UCSD-AML1 (cell line): ENCODE data around the gene EN2.
A peak's percentile ranks its signal among the peaks of the same experiment; 100 is the strongest.

Experiments
- DNase-seq: peaks from one replicate; lab custom pipeline; 2025; ENCODE audit not compliant: unreplicated experiment; lab: John Stamatoyannopoulos, UW

Gene EN2

DNA sequence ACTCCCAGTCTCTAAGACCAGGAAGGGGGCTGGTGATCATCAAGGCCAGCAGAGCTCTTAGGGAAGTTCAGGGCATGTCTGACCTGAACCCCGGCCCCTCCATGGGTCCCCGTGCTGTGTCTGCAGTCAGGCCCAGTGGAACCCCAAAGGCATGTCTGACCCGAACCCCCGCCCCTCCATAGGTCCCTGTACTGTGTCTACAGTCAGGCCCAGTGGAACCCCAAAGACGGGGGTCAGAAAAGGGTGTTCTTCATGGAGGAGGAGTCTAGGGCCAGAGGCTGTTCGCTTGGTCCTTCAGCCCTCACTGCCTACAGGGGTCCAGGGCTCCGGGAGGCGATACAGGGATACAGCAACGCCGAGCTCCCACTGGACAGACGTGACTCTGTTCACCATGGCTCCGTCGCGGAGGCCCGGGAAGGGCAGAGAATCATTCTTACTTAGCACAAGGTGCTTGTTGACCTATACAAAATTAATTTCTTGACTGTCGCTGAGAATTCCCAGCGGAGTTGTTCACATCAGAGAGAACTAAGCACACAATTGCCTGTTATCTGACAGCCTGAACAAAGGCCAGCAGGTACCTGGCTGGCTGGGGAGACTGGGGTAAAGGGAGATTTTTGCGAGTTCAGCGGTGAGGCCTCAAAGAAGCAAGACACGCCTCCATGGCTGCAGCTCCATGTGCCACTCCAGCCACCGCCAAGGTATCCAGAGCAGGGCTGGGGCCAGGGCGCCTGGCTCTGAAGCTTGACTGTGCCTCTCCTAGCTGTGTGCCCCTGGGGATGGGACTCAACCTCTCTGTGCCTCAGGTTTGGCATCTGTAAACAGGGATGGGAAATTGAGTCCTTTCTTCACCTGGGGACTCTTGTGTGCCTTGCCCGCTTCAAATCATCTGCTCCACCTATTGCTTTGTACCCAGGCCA is 26.8 kb downstream of the EN2 start:
- DNase-seq: no peak

DNA sequence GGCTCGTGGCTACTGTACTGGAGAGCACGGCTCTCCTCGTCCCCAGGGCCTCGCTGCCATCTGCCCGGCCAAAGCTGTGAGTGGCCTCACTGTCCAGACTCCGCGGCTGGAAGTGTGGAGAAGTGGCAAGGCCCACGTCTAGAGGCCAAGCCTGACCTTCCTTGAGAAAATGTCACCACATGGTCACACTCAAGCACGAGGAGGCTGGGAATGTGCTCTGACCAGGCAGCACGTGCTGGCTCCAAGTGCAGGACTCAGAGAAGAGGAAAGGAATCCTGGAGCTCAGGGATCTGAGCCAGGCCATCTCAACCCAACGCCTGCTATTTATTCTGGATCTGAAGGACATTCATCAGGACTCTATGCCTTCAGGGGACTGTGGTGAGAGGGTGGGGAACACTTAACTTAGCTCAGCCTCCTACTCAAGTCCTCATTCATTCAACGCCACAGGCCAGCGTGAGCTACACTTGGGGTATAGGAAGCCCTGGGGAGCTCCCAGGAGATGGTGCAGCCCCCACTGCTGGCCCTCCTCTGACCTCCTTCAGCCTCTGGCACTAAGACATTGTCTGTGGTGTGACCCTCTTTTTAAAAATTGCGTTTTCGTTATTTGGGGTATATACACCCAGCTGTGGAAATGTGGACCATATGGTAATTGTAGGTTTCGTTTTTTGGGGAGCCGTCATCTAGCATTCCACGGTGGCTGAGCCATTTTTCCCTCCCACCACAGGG is 29.0 kb downstream of the EN2 start:
- DNase-seq: no peak

DNA sequence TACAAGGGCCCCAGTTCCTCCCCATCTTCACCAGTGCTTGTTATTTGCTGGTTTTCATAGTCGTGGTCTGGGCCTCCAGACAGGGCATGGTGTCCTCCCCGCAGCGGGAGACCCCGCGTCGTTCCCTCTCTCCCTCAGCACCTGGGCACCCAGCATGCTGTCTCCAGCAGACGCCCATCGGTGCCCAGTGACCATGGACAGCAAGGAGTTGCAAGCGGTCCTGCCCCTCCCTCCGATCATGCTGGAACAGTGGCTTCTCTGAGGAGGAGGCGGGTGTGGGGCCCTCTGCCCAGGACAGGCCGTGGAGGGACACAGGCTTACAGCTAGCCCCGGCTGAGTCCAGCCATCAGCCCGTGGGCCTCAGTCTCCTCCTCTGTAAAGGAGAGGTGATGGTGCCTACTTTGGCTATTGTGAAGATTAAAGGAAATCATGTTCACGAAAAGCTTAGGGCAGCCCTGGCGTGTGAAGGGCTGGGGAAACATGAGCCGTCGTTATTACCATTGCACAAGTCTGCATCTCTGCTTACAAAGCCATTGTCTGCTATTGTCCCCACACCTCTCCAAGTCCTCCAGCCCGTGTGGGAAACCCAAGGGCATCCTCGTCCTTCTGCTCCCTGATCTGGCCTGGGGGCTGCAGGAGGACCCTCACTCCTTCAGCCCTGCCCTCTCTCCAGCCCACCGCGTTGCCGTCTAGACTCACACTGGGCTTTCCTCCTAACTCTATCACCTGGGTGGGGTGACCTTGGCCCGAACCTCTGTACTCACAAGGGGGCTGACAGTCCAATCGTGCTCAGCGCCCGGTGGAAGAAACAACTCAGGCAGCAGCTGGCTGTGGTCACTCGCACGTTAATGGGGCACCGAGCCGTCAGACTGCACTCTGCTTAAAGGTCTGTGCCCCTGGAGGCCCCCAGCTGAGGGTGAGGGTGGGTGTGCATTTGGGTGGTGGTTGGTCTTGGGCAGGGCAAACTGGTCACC is 29.9 kb downstream of the EN2 start:
- DNase-seq: no peak

DNA sequence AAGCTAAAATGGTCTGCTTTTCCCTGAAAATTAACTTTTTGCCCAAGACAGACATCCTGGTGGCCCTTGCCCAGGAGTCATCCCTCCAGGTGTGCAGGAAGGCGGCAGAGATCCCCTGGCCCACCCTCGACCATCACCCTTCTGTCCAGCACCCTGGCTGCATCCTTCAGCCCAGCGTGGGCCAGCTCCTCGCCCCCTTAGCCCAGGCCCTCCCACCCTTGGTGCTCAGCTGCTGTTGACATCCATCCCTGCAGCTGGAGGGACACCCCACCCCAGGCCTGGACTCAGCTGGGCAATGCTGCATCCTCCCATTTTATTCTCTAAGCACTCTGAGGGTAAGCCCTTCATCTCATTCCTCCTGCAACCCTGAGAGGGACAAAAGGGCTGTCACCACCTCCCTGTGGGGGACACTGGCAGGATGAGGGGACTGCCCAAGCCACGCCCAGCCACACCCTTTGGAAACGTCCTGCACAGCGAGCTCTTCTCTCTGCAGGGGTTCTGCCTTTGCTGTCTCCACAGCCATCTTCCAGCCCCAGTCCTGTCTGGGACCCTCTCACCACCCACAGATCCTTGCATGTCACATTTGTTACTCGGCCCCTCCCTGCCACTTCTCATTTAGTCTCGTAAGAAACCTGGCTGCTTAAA is 30.7 kb downstream of the EN2 start:
- no peak for DNase-seq

DNA sequence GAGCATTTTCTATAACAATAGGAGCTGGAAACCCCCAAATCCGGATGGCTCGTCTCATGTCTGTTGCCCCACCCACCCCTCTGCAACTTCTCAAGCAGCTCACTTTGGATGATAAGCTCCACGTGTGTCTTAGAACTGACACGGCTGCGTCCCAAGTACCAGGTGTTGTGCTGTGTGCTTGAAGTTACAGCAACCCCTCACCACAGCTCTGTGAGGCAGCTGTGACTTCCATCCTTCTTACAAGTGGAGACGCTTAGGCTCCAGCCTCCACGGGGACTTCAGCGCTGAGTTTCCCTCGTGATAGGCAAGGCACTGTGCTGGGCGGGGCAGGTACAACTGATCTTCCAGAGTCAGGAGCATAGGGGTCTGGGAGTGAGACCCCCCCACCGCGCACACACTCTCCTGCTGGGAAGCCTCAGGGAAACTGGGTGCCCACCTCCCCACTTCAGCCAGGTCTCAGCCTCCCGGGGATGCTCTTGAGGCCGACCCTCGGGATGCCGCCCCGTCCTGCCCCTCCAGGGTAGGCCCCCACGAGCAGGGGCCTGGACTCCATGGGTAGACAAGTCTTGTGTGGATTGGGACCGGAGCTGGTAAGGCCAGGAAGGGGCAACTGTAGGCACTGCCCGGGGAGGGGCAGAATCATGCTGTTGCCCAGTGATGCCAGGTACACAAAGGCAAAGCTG is 31.4 kb downstream of the EN2 start:
- DNase-seq: no peak

DNA sequence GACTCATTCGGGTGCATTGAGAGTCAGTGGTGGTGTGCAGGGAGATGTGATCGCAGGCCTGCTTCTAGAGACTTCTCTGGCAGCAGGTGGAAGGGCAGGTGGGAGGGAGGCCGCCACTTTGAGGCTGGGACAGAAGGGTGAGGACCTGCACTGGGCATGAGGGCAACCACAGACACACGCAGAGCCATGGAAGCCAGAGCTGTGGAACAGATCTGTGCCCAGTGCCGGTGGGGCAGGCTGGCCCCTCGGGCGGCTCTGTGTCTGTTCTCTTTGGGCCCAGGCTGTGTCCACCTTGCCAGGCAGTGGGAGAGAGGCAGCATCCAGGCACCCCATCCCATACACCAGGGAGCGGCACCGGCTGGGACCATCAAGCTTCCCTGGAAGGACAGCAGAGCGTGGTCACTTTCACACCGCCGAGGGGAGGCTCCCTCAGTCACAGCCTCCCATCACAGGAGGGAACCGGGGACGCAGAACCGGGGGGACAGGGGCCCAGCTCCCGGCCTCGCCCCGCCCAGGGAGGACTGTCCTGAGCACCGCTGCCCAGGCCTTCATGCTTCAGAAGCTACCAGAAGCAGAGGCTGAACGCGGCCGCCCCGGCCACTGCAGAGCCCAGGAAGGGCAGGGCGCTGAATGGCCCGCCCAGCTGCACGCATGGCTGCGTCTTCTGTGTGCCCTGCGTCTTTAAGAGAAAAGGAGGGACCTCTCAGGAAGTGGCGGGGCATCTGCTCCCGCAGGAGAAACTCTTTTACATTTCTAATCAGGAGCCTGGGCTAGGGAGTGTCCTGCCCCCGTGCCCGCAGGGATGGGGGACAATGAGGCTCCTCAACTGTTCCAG is 32.1 kb downstream of the EN2 start:
- DNase-seq: no peak

DNA sequence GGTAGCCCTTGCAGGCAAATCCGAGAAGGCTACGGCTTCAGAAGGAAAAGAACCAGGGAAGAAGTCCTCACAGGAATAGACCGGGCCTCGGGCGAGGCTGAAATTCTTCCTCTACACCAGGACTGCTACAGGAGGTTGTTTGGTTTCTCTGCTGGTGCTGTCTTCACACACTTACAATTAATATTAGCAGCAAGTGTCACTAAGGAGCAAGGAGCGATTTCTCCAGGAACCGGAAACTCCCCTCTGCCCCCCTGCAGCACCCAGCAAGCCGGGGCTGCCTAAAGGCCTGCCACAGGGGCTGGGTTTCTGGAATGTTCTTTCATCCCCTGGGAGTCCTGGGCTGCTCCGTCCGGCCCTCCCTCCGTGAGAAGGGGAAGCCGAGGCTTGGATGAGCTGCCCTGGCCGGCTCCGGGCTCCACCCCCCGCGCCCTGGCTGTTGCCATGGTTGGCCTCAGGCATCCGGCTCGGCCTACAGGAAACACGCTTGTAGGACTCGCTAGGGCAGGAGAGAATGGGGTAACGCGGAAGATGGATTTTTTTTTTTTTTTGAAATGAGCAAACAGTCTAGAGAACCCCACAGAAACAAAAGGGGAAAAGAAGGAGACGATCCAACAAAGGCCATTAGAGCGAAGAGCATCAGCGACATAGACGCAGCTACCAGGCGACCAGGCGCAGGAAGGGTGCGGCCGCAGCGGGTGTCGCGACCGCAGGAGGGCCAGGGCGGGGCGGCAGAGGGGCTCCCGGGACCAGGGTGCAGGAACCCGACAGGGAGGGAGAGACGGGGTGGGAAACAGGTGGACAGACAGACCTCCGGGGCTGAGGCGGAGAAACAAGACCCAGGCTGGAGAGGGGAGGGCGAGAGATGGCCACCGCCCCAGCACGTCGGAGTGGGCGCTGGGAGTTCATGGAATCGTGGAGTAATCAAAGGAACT is 33.0 kb downstream of the EN2 start:
- DNase-seq: peak; percentile 53

DNA sequence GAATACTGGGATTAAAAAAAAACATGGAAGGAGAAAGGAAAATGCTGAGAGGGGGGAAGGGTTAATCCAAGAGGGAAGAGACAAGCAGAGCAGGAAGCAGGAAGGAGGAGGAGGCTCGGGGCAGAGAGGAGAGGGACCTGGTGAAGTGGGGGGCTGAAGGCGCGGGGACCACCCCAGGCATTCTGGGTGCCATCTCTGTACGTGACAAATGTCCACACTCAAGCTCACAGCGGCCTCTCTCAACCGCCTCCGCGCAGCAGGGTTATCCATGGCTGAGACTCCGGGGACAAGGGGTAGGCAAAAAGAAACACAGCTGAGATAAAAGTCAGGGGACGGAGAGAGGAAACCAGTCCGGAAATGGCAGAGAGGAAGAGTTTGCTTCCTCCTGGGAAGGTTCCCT is 33.9 kb downstream of the EN2 start:
- DNase-seq: no peak

DNA sequence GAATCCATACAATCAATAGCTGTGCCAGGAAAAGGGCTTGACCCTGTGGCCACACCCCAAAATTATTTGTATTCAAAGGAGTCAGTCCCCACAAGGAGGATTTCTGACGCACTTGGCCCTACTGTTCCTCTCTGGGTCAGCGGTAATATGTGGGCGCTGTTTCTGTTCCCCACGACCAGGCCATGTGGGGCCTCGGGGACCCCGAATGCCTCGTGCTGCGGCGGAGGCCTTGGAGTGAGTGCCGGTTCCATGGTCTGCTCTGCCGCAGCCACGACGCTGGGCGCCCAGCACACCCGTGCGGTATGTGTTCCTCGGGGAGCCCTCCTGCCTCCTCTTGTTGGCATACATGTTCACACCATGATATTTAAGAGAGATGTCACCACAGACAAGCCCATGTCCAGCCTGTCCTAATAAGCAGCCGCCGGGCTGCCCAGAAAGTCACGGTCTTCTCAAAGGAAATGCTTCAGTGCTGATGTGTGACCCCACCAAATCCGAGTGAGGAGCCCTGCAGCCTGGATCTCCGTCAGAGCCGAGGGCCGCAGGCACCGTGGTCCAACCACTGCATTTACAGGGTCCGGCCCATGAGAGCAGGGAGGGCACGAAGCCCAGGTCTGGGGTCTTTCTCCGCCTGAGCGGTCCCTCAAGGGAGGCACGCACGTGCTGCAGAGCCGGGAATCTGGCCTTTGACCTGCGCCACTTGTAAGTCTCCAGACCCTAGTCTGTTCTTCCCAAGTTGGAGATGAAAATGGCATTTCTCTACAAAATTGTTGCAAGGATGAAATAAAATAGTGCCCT is 36.0 kb downstream of the EN2 start:
- DNase-seq: no peak

DNA sequence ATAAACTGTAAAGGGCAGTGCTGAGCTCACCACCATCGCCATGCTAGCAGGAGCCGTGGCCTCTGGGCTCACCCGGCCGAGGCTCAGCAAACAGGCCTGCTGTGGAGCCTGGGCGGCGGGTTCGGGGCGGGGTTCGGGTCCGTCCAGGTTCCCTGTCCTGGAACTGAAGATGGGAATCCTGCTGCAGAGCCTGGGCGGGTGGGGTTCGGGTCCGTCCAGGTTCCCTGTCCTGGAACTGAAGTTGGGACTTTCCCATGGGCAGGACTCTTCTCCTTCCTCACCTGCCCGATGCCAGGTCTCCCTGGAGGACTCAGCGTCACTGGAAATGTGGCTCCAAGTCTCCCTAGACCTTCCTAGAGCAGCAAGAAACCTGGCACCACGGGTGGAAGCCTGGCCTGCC is 36.6 kb downstream of the EN2 start:
- DNase-seq: no peak

DNA sequence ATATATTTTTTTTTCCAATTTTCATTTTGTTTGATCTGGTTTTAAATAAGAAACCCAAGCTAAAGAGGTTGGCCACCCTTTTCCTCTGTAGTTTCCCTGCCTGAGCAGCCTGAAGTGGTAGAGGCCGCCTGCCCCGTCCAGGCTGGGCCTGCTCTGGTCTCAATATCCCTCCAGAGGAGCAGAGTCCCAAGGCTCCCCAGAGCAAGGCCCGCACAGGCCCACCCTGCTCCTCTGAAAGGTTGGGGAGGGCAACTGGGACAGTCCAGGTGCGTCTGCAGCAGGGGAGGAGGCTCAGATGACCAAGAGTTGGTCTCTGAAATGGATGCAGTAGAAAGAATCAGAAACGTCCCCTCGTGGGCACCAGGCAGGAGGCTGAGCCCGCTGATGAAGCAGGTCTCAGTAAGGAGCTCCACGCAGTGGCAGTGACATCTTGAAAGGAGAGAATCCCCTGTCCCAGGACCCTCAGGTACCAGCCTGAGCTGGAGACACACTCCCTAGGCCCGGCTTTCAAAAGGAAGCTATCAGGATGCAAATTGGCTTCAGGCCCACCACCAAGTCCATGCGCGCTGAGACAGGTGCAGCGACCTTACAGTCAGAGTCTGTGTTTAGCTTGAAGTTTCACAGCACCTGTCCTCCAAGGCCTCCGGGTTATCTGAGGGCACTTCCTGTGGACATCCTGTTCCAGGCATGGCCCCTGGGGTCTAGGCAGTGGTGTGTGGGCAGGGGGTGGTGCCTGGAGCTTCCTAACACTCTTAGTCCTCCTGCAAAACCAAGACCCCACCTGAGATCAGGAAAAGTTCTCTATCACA is 37.7 kb downstream of the EN2 start:
- no peak for DNase-seq

DNA sequence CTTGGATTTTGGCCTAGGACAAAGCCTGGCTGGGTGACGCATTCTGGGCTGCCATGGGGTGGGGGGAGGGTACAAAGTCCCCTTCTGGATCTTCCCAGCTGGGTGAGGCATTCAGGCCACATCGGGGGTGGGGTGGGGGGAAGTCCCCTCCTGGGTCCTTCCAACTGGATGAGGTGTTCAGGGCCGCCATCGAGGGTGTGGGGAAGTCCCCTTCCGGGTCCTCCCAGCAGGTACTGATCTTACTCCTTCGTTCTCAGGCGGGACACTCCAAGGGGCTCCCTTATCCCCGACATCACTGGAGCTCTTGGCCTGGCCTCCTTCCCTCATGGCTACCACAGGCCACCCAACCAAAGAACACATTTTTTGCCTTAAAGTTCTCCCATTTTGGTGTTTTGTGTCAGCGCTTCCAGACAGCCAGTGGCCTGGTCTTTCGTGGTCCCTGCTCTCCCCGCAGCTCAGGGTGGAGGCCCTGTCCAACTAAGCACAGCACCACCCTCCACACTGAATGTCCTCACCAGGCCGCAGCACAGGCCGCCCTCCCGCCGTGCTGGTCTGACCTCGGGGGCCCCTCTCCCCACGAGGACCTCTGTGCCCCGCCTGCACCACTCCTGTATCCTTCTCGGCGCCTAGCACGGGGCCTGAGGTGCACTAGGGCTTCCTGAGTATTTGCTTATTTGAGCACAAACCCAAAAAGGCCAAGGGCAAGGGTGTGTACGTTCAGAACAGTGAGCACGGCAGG is 38.5 kb downstream of the EN2 start:
- DNase-seq: no peak

DNA sequence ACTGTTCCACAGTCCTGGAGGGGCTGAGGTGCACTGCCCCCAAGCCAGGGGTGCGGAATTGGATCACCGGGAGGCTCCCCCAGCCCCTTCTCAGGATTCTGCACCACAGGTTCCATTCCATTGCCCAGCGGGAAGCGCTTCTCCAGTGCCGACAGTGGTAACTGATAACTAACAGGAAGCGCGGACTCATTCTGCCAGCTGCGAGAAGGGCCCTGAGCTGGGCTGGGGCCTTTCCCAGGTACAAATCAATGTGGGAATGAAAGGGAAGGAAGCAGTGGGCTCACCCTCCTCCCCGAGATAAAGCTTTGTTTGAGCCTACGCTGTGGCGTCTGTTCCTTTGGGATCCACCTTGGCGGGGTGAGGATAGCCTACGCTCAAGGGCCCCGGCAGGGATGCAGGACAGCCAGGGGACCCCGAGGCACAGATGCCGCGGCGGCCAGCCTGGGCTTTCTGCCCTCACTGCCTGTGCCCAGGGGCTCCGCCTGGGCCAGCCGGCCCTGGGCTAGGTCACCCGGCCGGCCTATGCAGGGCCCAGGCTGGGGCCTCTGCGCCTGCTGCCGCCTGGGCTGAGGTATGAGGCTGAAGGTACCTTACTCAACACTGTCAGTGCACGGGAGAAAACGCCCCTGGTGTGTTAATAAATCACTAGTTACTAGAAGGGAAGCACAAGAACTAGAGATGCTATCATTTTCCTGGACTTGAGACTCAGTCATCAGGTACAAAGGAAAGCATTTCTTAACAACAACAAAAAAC is 39.4 kb downstream of the EN2 start:
- no peak for DNase-seq

DNA sequence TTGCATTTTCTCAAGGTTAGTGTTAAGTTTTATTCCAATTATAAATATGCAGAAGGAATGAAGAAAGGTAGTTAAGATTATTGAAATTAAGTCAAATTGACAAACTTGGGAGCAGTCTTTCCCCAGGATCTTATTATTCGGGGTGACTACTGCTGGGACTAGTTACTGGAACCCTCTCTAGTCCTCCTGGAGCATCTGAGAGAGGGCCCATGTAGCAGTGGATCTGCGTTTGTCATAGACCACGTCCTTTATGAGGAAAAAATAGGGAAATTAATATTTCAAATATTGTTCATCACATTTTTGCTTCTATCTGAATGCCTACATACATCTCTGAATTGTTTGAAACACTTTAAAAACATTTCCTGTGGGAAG is 47.5 kb downstream of the EN2 start:
- DNase-seq: no peak

DNA sequence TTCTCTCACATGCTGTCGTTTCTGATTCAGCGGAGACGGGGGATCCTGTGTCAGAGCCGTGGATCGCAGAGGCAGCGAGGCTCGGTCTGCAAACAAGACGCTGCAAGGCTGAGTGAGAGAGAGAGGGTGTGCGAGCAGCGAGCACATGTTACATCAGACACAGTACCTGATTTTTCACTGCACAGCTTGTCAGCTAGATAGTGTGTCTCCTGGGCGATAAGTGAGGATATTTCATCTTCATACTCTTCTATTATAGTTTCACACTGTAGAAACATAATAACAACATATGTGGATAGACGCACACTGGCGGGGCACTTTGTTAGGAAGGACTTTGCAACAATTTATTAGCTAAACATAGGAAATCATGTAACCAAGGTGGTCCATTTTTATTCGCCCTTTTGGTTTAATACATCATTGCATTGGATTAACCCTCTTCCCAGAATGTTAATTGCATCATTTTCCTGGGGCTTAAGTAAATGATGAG is 49.0 kb downstream of the EN2 start:
- no peak for DNase-seq
